ENCODE measurements around the gene HP.
A peak's percentile ranks its signal among the peaks of the same experiment; 100 is the strongest.
"Not testable (repeated sequence)": the region's sequence is repeated elsewhere in the genome, so short reads cannot be mapped to it uniquely, and the experiment has no call there.

Gene HP

DNA sequence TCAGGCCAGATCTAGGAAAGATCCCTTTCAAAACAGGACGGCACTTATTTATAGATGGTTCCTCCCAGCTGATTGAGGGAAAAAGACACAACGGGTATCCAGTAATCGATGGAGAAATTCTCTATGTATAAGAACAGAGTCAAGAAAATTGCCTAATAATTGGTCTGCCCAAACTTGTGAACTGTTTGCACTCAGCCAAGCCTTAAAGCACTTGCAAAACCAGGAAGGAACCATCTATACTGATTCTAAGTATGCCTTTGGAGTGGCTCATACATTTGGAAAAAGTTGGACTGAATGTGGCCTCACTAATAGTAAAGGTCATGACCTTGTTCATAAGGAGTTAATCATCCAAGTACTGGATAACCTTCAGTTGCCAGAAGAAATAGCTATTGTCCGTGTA lies 14.6 kb downstream of the HP start:
- DNase-seq (ENCODE audit: low read depth, low spot score), result no peak
- TF ChIP-seq, protein P1, sequence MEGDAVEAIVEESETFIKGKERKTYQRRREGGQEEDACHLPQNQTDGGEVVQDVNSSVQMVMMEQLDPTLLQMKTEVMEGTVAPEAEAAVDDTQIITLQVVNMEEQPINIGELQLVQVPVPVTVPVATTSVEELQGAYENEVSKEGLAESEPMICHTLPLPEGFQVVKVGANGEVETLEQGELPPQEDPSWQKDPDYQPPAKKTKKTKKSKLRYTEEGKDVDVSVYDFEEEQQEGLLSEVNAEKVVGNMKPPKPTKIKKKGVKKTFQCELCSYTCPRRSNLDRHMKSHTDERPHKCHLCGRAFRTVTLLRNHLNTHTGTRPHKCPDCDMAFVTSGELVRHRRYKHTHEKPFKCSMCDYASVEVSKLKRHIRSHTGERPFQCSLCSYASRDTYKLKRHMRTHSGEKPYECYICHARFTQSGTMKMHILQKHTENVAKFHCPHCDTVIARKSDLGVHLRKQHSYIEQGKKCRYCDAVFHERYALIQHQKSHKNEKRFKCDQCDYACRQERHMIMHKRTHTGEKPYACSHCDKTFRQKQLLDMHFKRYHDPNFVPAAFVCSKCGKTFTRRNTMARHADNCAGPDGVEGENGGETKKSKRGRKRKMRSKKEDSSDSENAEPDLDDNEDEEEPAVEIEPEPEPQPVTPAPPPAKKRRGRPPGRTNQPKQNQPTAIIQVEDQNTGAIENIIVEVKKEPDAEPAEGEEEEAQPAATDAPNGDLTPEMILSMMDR (IDR thresholded peaks at IDR 0.05; ENCODE audit: low read depth, low read length), result no peak
- in situ Hi-C loops (cut with HindIII; ENCODE audit: low sequenced_read_pairs), result no loop called here
- no peak overlapping the region for H3K4me3 ChIP-seq (ENCODE audit: low read depth, low read length)

DNA sequence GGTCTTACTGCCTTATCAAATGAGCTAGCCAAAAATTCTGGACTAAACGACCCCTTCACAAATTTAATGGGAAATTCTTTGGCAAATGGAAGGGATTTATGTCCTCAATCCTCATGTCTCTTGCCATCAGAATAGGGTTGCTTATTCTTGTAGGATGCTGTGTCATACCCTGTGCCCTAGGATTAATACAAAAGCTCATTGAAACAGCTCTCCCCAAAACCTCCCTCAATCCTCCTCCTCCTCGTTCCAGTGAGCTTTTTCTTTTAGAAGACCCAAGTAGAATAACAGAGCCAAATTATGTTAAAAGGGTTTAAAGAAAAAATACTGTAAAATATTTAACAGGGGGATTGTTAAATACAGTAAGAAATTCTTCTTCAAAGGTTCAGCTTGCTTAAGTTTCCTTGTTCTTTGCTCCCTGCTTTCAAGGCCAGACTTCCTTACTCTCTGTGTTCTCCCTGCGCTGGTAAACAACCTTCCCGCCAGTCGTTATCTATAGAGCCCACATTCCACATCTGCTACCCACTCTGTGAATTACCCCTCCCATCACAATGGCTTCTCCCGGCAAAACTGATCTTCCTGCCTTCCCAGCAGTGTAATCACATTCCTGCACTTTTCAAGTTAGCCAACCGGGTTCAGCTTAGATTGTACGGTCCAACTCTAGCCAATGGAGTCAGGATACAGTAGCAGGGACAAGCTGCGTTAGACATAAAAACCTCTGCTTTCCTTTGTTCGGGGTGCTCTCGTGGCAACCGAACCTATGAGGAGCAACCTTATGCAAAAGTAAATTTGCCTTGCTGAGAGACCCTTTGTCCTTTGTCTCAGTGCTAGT lies 18.4 kb downstream of the HP start:
- TF ChIP-seq, protein P1 (IDR thresholded peaks at IDR 0.05; ENCODE audit: low read depth, low read length), result no peak
- no peak overlapping the region for H3K4me3 ChIP-seq (ENCODE audit: low read depth, low read length)
- in situ Hi-C loops (cut with HindIII; ENCODE audit: low sequenced_read_pairs), result no loop called here
- no peak for DNase-seq (ENCODE audit: low read depth, low spot score)

DNA sequence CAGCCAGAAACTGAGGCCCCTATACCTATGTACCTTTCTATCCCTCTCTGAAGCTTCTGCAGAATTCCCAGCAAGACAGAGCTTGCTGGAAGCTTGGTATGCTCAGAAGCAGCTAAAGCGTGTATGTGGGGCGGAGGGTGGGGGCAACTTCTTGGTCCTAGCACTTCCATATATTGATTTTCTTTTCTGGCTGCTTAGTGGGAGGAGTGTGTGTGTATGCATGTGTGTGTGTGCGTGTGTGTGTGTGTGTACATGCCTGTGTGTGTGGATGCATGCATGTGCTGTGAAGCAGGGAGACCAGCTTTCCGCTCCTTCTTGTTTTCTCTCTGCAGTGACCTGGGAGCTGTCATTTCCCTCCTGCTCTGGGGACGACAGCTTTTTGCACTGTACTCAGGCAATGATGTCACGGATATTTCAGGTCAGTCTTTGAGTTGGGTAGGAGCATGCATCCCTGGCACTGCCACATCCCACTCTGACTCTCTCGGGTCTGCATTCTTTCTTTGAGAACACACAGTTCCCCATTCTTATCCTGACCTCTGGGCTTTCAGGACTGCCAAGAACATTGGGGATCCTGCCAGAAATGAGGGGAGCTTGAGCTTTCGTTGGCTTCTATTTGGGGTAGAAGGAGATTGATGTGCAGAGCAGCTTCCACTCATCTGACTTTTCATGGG lies 19.4 kb downstream of the HP start:
- in situ Hi-C loops (cut with HindIII; ENCODE audit: low sequenced_read_pairs), result no loop called here
- H3K4me3 ChIP-seq (ENCODE audit: low read depth, low read length), result no peak overlapping the region
- peak; percentile 1 for DNase-seq (ENCODE audit: low read depth, low spot score)
- TF ChIP-seq, protein P1 (IDR thresholded peaks at IDR 0.05; ENCODE audit: low read depth, low read length), result no peak

DNA sequence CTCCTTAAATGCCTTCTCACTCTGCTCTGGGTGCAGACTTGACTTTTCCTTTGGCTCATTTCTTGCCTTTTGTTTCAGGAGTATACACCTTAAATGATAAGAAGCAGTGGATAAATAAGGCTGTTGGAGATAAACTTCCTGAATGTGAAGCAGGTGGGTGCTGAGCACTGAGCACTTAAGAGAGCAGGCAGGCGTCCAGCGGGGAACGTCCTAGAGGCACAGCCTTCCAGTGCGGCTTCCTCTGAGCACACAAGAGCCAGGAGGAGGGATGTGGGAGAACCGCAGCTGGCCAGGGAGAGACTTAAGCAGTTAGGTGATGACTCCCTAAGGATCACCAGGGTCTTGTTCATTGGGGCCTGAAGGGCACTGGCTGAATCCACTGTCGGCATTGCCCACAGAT lies 20.8 kb downstream of the HP start:
- in situ Hi-C loops (cut with HindIII; ENCODE audit: low sequenced_read_pairs); DNase-seq (ENCODE audit: low read depth, low spot score); H3K4me3 ChIP-seq (ENCODE audit: low read depth, low read length): not testable (repeated sequence)

DNA sequence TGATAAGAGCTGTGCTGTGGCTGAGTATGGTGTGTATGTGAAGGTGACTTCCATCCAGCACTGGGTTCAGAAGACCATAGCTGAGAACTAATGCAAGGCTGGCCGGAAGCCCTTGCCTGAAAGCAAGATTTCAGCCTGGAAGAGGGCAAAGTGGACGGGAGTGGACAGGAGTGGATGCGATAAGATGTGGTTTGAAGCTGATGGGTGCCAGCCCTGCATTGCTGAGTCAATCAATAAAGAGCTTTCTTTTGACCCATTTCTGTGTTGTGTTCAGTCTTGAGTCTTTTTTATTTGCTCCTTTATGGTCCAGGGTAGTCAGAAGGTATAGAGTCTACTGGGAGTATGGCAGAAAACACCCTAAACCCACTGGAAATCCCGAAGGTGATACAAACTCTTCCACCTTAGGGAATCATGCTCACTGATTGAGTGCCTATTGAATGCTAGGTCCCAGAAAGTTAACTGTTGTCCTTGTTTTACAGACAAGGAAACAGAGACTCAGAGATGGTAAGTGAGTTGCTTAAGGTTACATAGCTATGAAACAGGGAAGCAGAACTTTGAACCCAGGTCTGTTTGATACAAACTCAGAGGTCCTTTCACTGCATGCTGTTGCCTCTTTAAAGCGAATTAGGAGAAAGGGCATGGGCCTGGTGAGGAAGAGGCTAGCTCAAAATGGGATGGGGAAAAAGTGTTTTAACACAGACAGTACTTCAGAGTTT lies 22.8 kb downstream of the HP start:
- DNase-seq (ENCODE audit: low read depth, low spot score); H3K4me3 ChIP-seq (ENCODE audit: low read depth, low read length); in situ Hi-C loops (cut with HindIII; ENCODE audit: low sequenced_read_pairs): not testable (repeated sequence)

DNA sequence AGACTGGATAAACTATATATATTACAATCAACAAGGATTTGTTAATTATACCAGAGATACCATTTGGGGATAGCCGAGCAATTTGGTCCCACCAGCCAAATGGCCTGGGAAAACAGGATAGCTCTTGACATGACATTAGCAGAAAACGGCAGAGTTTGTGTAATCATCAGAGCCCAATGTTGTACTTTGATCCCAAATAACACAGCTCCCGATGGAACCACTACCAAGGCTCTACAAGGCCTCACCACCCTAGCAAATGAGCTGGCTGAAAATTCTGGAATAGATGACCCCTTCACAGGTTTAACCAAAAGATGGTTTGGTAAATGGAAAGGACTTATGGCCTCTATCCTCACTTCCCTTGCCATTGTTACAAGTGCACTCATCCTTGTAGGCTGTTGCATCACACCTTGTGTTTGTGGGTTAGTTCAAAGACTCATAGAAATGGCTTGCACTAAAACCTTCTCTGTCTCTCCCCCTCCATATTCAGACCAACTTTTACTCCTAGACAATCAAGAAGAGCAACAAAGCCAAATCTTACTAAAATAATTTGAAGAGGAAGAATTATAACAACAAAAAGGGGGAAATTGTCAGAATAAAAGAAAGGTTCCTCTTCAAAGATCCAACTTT lies 29.6 kb downstream of the HP start:
- in situ Hi-C loops (cut with HindIII; ENCODE audit: low sequenced_read_pairs), result no loop called here
- no peak overlapping the region for H3K4me3 ChIP-seq (ENCODE audit: low read depth, low read length)
- TF ChIP-seq, protein P1 (IDR thresholded peaks at IDR 0.05; ENCODE audit: low read depth, low read length), result no peak
- no peak for DNase-seq (ENCODE audit: low read depth, low spot score)

- TF ChIP-seq, protein P1 (IDR thresholded peaks at IDR 0.05; ENCODE audit: low read depth, low read length), result no peak
- DNase-seq (ENCODE audit: low read depth, low spot score), result no peak
- no peak overlapping the region for H3K4me3 ChIP-seq (ENCODE audit: low read depth, low read length)
- in situ Hi-C loops (cut with HindIII; ENCODE audit: low sequenced_read_pairs), result no loop called here
Observed at GRCh38 chr16:72084445-72084844, 30.1 kb downstream of the HP start.
